ENCODE measurements around the gene FHAD1.

DNA sequence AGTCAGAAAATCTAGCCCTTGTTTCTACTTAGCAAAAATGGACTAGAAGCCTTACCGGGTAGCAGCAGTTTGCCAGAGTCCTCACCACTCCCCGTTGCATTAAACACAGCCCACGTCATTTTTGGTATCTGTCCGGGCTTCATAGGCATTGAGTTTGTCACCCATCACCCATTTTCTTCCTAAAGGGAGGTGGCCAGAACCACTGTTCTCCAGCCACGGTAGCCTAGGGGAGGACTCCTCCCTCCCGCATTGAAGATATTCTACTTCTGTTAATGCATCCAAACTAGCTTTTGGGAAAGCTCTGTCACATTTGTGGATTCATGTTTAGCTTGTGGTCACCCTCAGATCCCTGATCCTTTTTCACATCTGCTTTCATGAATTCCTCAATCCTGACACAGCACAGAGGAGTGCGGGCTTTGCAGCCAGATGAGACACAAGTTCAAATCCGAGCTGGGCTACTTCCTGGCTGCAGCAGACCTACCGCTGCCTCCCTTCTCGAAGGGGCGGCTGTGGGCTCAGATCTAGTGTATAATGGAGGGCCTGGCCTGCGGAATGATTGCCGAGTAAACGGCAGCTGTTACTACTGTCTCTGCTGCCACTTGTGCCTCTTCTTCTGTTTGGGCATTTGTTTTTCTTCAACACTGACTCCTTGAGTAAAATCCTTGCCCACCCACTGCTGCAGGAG lies 99.5 kb downstream of the FHAD1 start:
- TF ChIP-seq CTCF (IDR thresholded peaks at IDR 0.05) (no peak), POLR2A (IDR thresholded peaks at IDR 0.05) (no peak)

Measured in Peyer's patch (tissue), 4 donors.